Anterior cingulate cortex (tissue), 58 donors: ENCODE results near the gene IGLON5.

Source experiments
- DNase-seq, 58 donors: peaks; one replicate each; lab custom pipeline; 2025; lab: John Stamatoyannopoulos, UW

IGLON5 gene

DNA sequence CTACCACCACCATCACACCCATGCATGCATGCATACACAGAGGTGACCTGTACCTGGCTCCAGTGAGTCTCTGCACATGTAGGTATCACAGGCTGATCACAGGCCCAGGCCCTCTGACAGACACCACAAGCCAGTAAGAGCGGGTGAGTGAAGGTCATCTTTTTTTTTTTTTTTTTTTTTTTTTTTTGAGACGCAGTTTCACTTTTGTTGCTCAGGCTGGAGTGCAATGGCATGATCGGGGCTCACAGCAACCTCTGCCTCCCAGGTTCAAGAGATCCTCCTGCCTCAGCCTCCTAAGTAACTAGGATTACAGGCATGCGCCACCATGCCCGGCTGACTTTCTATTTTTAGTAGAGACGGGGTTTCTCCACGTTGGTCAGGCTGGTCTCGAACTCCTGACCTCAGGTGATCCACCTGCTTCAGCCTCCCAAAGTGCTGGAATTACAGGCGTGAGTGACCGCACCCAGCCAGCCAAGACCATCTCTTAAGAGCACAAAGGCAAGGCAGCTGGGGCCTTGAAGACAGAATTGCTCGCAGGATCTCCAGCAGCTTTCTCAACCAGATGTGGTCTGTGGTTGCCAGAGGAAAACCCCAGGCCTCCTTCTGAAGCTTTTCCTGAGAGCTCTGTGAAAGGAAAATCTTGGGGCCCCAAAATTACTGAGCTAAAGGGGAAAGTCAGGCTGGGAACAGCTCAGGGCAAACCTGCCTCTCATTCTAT lies 64.2 kb downstream of the IGLON5 start:
- no peak for DNase-seq

DNA sequence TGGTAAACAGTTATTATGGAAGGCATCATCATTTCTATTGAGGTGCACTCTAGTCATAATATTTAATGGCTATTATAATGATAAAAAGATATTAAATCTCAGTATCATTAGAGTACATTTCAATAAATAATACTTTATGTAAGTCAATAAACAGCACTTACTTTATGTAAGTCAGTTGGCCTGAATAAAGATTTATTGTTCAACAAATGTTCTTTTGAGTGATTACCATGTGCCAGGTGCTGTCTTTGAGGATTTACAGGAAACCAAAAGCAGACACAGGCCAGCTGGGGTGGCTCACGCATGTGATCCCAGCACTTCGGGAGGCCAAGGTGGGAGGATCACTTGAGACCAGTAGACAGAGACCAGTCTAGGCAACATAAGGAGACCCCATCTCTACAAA lies 66.0 kb downstream of the IGLON5 start:
- DNase-seq = no peak

DNA sequence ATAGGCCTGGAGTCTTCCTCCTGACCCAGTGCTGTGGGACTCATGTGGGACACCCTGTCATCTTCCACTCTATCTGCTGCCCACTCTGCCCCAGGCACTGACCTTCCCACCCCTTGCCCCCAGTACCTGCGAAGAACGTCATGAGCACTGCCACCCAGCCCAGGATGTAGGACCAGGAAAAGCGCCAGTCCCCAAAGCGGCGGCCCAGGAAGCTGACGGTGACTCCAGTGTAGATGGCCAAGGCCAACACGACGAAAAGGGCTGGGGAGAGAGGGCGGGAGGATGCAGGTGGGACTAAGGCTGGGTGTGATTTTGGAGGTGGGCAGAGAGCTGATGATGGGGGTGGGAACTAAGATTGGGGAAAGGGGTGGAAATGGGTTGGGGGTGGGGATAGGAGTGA lies 68.9 kb downstream of the IGLON5 start:
- DNase-seq = no peak
